ENCODE measurements around the gene ALG12.
A peak's percentile ranks its signal among the peaks of the same experiment; 100 is the strongest.
"Not testable (repeated sequence)": the region's sequence is repeated elsewhere in the genome, so short reads cannot be mapped to it uniquely, and the experiment has no call there.

ALG12 gene

DNA sequence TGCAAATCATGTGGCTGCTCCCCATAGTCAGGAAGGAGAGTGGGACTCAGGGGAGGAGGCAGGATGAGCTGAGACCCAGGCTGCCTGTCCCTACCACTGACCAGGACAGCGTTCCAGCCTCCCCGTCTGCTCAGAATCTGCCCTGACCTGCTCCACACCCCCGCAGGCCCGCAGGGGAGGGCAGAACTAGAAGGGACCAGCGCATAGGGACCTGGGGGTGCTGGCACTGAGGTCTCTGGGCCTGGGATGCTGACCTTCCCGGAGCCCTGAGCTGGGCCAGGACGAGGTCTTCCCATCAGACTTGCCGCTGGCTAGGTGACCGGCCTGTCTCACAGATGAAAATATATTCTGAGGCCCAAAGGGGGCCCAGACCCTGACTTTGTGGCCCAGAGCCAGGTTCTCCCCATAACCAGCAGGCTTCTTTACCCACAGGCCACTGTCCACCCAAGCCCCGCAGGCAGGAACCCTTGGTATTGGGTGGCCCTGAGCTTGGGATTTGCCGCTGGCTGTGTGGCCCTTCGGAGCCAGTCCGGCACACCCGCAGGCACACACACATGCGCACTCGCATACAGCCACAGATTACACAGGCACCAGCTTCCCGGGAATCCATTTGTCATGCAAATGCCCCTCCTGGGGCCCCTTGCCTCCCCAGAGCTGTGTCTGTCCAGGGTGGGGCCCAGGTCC is 28.5 kb upstream of the ALG12 start:
- DNase-seq (ENCODE audit: low read depth in 2 of 2, low spot score in 1 of 2), result no peak

GRCh38 chr22:49945042-49945794 is 27.0 kb upstream of the ALG12 start:
- DNase-seq (ENCODE audit: low read depth in 2 of 2, low spot score in 1 of 2), result not testable (repeated sequence)

- no peak for DNase-seq (ENCODE audit: low read depth in 2 of 2, low spot score in 1 of 2)
These were observed 26.2 kb upstream of the ALG12 start for GRCh38 chr22:49944399-49944891.

DNA sequence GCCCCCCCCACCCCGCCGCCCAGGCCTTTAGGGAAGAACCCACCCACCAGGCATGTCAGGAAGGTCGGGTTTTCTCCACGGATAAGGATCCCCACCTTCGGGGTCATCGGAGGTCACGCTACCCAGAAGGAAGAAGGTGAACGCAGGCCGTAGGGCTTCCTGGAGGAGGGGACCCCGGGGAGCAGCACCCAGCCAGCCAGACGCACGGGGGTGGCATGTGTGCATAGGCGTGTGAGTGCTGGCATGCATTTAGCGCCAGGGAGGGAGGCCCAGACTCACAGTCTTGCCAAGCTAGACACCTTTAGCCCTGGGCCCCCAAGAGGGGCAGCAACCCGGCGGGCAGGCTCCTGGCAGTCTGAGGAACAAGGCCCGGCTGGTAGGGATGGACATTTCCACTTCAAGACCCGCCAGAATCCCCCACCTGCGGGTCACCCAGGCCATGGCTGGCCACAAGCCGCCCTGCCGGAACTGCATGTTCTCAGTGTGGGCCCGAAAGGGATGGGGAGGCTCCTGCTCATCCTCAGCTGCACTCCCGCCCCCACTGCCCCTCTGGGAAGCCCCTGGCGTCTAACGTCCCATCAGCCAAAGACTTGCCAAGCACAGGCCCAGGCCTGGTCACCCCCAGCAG is 25.6 kb upstream of the ALG12 start:
- no peak for DNase-seq (ENCODE audit: low read depth in 2 of 2, low spot score in 1 of 2)

- no peak for DNase-seq (ENCODE audit: low read depth in 2 of 2, low spot score in 1 of 2)
These were observed 25.1 kb upstream of the ALG12 start for GRCh38 chr22:49943405-49943765.

DNA sequence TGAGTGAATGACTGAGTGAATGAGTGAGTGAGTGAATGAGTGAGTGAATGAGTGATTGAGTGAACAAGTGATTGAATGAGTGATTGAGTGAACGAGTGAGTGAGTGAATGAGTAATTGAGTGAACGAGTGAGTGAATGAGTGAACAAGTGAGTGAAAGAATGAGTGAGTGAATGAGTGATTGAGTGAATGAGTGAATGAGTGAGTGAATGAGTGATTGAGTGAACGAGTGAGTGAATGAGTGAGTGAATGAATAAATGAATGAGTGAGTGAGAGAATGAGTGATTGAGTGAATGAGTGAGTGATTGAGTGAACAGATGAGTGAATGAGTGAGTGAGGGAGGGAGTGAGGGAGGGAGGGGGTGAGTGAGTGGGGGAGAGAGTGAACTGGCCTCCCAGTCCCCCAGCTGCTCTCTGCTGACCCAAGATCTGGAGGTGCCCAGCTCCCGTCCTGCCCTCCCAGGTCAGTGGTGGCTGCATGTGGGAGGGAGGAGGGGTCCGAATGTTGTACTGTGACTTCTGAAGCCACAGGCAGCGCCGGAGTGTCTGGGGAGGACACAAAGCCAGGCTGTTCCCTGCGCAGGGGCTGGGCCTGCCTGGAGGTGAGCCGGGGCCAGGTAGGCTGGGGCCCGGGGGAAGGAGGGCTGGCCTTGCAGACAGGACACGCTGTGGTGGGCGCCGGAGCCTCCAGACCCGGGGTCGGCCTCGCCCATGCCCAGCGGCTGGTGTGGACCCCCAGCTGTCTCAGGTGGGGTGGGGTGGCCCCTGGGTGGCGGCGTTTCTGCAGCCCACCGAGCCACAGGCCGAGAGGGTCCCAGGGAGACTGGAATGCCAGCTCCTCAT is 24.5 kb upstream of the ALG12 start:
- no peak for DNase-seq (ENCODE audit: low read depth in 2 of 2, low spot score in 1 of 2)

DNA sequence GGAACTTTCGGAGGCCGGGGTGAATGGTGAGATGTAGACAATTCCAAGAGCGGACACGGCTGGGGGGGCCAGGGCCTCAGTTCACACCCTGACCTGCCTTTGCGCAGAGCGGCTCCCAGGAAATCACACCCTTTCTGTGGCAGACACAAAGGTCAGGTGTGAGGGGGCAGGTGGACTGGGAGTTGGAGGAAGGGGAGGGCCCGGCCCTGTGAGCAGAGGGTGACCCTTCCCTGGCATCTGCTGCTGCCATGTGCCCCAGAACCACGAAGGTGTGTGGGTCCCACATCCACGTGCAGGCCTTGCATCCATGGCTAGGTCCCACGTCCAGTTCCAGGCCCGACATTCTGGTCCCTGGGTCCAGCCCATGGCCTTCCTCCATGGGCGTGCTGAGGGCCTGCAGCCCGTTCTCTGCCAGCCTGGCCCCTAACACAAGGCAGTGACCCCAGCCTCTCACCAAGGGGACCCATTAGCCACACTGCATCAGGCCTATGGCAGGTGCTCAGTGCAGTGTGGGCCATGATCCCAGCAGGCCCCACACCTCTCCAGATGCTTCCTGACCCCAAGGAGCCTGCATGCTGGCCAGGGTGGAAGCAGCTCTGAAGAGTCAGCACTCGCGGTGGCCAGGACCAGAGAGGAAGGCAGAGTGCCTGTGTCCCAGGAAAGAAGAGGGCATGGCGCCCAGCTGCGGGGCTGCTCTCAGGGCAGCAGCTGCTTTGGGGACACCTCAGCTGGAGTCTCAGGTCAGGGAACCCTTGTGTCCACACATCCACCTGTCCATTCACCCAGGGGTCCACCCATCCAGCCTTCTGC is 23.5 kb upstream of the ALG12 start:
- no peak for DNase-seq (ENCODE audit: low read depth in 2 of 2, low spot score in 1 of 2)

GRCh38 chr22:49938565-49939136 is 20.4 kb upstream of the ALG12 start:
- no peak for DNase-seq (ENCODE audit: low read depth in 2 of 2, low spot score in 1 of 2)

- DNase-seq (ENCODE audit: low read depth in 2 of 2, low spot score in 1 of 2), result no peak
These were observed 19.7 kb upstream of the ALG12 start for GRCh38 chr22:49937758-49938564.

DNA sequence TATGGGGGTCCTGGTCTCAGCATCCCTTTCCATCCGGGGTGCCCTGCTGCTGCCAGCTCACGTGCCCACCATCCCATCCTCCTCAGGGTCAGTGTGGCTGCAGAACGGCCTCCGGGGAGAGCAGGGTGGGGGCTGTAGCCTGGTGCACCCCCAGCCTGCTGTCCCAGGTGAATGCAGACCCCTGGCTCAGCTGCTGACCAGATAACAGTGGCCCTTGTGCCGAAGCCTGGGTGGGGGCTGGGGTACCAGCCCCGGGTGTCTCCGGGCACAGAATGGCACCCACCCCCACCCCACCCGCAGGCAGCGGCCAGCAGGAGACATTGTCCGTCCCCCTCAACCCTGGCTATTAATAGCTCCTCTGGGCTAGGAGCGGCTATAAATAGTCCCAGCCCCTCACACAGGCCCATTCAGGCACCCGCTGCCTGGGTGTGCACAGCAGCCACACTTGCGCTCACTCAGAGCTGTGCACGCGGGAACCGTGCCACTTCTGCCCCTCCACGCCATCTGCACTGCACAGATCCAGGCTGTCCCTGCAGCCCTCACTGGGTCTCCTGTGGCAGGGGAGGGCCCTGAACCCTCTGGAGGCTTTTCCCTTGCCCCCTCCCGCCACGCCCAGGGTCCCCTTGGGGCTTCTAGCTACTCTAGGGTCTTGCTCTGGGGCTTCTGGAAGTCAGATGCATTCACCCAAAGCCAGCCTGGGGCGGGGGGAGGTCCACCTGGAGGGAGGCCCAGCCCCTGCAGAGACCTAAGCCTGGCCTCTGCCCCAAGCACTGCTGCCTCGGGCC is 18.9 kb upstream of the ALG12 start:
- DNase-seq (ENCODE audit: low read depth in 2 of 2, low spot score in 1 of 2), result no peak

- peak; percentile 86 to 99 for DNase-seq (ENCODE audit: low read depth in 2 of 2, low spot score in 1 of 2)
These were observed 18.1 kb upstream of the ALG12 start for GRCh38 chr22:49936018-49936972.

DNA sequence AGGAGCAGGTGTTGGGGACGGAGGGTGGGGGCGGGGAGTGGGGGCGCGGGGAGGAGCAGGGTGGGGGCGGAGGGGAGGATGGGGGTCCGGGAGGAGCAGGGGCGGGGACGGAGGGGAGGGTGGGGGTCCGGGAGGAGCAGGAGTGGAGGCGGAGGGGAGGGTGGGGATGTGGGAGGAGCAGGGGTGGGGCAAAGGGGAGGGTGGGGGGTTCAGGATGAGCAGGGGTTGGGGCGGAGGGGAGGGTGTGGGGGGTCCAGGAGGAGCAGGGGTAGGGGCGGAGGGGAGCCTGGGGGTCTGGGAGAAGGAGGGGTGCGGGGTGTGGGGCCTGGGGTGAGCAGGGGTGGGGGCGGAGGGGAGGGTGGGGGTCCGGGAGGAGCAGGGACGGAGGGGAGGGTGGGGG is 17.3 kb upstream of the ALG12 start:
- DNase-seq (ENCODE audit: low read depth in 2 of 2, low spot score in 1 of 2), result no peak

DNA sequence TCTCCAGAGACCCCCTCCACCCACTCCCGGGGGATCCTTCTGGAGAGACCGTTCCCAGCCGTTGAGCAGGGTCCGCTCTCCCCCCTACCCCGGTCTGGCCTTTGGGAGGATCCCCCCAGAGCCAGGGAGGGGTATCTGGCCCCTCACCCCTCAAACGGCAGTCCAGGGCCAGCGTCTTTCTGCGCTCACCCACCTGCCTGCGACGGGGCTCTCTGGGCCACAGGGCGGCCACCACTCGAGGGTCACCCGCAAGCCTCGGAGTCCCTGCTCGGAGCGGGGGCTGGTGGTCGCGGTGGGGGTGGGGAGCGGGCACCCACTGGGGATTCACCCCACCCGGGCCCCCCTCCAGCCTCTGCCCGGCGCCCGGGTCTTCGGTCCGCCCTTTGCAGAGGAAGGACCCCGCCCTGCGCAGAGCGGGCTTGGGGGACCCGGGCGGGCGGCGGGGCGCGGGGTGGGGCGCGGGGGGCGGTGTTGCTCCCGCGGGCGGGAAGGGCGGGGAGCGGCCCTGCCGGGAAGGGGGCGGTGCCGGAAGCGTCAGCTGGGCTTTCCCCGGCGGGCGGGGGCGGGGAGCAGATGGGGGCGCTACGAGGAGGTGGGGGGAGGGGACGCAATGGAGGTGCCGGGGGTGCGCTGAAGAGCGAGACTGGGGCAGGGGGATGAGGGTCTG is 16.8 kb upstream of the ALG12 start:
- peak; percentile 84 to 87 for DNase-seq (ENCODE audit: low read depth in 2 of 2, low spot score in 1 of 2)

DNA sequence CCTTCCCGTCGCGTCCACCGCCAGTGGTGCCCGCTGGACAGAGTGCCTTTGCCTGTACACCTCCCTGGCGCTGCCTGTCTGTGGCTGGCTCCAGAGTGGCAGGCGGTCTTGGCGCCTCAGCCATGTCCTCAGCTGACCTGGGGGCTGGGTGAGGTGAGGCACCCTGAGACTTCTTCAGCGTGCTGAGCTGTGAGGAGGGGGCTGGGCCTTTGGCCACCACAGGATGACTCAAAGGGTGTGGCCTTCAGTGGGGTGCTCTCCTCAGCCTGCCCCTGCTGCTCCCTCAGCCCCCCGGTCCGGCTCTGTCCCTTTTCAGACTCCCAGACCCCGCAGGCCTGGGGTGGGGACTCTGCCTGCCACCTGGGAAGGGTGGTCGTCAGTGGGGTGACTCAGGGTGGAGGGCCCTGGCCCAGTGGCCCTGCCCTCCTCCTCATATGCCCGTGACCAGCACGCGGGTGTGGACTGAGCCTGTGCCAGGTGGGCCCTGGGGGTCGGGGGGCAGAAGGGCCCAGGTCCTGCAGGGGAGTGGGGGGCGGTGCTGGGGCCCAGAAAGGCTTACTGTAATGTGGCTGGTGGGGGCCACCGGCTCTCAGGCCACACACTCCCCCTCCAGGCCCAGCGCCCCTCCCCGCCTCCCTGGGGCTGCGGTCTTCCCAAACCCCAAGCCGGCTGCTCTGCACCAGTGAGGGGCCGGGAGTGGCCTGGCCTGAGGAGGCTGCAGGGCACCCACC is 16.1 kb upstream of the ALG12 start:
- DNase-seq (ENCODE audit: low read depth in 2 of 2, low spot score in 1 of 2), result no peak

DNA sequence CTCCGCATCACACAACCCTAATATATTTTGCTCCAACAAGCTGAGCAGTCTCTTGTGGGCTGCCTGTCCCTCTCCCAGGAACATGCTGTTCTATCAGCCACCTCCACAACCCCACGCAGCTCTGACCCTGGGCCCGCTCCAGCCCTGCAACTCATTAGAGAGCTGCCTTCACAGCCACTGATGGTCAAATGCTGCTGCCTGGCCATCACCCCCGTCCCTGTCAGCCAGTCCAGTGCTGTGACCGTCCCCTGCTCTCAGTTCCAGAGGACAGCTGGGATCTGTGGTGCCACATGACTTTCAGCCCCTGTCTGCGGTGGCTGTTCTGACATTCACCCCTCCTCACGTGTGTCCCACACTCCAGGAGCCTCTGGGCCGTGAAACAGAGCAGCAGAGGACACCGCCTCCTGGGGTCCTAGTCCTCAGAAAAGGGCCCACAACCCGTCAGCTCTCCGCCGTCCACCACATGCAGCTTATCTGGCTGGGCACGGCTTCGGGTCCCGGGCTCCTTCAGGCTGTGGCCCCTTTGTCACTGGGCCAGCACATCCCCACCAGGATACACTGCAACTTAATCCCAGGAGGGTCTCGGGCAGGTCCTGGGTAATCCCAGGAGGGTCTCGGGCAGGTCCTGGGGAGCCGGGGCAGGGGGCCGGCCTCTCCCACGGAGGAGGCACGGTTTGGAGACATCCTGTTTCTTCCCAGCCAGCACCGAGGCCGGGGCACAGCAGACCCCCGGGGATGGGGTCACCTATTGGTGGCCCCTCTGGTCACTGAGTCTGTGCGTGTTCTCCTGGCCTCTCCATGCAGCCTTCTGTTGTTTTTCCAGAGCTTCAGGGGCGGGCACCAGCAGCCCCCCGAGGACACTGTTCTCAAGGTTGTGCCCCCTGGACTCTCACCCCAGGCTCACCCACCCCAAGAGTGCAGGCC is 15.3 kb upstream of the ALG12 start:
- DNase-seq (ENCODE audit: low read depth in 2 of 2, low spot score in 1 of 2), result no peak

Data from stimulated activated CD8-positive, alpha-beta memory T cell treated with anti-CD3 and anti-CD28 coated beads, Interleukin-4, amount 100 ng/mL, for 4 hours (primary cell).